Measurements from ENCODE around the gene MAP3K10. TPM values are rescaled to one million over a fixed set of nuclear protein-coding genes. Genes with fewer than 3 reads are reported as not detected.
"Not testable (repeated sequence)": the region's sequence is repeated elsewhere in the genome, so short reads cannot be mapped to it uniquely, and the experiment has no call there.

MAP3K10 gene
- total RNA-seq, 2 donors from 2014 or later: 15.8 to 25.7 TPM

DNA sequence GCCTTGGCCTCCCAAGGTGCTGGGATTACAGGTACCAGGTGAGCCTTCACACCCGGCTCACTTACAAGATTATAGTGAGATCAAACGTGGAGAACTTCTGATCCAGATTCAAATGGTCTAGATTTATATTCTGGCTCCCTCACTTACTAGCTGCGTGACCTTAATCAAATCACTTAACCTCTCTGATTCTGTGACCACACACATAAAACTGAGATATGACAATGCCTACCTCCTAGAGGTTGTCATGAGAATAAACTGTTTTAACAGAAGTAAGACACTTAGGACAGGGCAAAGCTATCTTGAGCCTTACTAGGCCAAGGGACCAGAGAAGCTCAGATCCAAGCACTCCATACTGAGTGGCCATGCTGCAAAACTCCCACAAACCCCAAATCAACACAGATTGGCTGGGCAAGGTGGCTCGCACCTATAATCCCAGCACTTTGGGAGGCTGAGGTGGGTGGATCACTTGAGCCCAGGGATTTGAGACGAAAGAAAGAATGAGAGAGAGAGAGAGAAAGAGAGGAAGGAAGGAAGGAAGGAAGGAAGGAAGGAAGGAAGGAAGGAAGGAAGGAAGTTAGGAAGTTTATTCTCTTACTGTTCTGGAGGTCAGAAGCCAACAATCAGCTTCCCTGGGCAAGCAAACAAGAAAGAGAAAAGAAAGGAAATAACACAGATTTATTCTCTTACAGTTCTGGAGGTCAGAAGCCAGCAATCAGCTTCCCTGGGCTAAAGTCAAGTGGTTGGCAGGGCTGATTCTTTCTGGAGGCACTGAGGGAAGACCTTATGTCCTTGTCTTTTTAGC is 46.1 kb upstream of the MAP3K10 start:
- TF ChIP-seq POLR2A (IDR thresholded peaks at IDR 0.05): no peak
- TF ChIP-seq, protein P1, sequence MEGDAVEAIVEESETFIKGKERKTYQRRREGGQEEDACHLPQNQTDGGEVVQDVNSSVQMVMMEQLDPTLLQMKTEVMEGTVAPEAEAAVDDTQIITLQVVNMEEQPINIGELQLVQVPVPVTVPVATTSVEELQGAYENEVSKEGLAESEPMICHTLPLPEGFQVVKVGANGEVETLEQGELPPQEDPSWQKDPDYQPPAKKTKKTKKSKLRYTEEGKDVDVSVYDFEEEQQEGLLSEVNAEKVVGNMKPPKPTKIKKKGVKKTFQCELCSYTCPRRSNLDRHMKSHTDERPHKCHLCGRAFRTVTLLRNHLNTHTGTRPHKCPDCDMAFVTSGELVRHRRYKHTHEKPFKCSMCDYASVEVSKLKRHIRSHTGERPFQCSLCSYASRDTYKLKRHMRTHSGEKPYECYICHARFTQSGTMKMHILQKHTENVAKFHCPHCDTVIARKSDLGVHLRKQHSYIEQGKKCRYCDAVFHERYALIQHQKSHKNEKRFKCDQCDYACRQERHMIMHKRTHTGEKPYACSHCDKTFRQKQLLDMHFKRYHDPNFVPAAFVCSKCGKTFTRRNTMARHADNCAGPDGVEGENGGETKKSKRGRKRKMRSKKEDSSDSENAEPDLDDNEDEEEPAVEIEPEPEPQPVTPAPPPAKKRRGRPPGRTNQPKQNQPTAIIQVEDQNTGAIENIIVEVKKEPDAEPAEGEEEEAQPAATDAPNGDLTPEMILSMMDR (IDR thresholded peaks at IDR 0.05): no peak
- intact Hi-C loops (cut with DNase I): loop anchor here (5.0 kb wide), 1 partner anchor 77 kb away; no protein-coding TSS in a partner anchor
- H3K4me1 ChIP-seq: no peaks in the 10 kb centered on the region
- H3K36me3 ChIP-seq (replicated peaks in 1 of 2; ENCODE audit: insufficient read depth in 1 of 2, low read depth in 2 of 2): no peaks in the 10 kb centered on the region
- H3K4me3 ChIP-seq: no peak overlapping the region
- no peak for DNase-seq
- no peak overlapping the region for H3K27ac ChIP-seq
- no peak for ATAC-seq
- H3K27me3 ChIP-seq: peaks cover 0 to 3% of the 10 kb centered on the region in 2 donors
- 66 to 77% methylated on average over 5 of the region's 5 CpGs for WGBS, 2 donors
- H3K9me3 ChIP-seq: no peaks in the 10 kb centered on the region

DNA sequence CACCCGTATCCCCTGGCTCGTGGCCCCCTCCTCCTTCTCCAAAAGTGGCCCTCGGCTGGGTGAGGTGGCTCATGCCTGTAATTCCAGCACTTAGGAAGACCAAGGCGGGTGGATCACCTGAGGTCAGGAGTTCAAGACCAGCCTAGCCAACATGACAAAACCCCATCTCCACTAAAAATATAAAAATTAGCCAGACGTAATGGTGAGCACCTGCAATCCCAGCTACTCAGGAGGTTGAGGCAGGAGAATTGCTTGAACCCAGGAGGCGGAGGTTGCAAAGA is 45.5 kb upstream of the MAP3K10 start:
- not testable (repeated sequence) for H3K27me3 ChIP-seq; DNase-seq; H3K9me3 ChIP-seq; H3K36me3 ChIP-seq (replicated peaks in 1 of 2; ENCODE audit: insufficient read depth in 1 of 2, low read depth in 2 of 2); ATAC-seq; H3K4me1 ChIP-seq; H3K4me3 ChIP-seq; H3K27ac ChIP-seq
- intact Hi-C loops (cut with DNase I): loop anchor here (5.0 kb wide), 1 partner anchor 77 kb away; no protein-coding TSS in a partner anchor
- WGBS, 2 donors: 52 to 56% methylated on average over 6 of the region's 6 CpGs

DNA sequence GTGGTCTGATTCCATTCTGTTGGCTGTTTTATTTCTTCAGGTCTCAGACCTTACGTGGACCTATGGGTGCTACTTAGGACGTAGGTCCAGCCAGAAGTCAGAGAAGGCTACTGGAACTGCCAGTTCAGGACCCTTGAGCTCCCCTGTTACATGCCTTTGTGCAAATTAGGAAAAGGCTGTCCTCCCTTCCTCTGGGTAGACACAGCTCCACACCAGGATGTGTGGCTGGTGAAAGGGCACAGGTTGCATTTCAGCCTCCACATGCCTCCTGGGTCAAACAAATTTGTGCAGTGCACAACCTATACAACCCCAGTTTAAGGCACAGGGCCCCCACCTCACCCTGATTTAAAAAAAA is 43.9 kb upstream of the MAP3K10 start:
- 61 to 62% methylated on average over 2 of the region's 2 CpGs for WGBS, 2 donors
- H3K27me3 ChIP-seq: peaks cover 0 to 3% of the 10 kb centered on the region in 2 donors

DNA sequence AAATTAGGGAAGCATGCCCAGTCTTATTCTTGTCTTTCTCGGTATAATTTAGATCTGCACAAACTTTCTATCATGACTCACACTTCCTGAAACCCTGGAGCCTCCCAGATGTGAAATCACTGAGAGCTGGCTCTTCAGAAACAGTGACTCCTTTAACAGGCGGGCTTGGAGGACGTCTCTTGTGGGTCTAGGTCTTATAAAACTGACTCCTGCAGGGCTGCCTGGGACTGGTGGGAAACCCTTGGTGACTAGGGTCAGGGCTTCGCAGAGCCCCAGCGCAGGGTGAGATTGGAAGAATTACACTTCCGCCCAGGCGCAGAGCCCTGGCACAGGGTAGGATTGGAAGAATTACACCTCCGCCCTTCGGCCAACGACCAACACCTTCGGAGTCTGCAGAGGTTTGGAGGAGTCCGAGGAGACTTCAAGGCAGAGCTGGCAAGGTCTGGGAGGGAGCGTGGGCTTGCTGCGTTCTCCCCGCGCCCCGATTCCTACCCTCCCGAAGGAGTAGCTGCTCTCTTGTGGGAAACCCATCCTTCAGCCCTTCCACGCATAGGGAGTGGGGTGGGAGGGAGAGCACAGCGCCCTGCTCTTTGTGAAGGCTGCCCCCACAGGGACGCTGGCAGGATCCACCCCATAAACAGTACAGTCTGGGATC is 43.4 kb upstream of the MAP3K10 start:
- H3K4me1 ChIP-seq: no peaks in the 10 kb centered on the region
- H3K27me3 ChIP-seq: peaks cover 0 to 3% of the 10 kb centered on the region in 2 donors
- 36 to 63% methylated on average over 15 to 21 of the region's 21 CpGs for WGBS, 2 donors
- intact Hi-C loops (cut with DNase I): loop anchor here (5.0 kb wide), 1 partner anchor 74 kb away; no protein-coding TSS in a partner anchor
- DNase-seq (peak in 1 of 4 donors; percentile 27), ATAC-seq (no peak)
- H3K4me3 ChIP-seq: no peak overlapping the region
- H3K9me3 ChIP-seq: no peaks in the 10 kb centered on the region
- H3K27ac ChIP-seq: no peak overlapping the region
- no peaks in the 10 kb centered on the region for H3K36me3 ChIP-seq (replicated peaks in 1 of 2; ENCODE audit: insufficient read depth in 1 of 2, low read depth in 2 of 2)
- no peak for TF ChIP-seq POLR2A (IDR thresholded peaks at IDR 0.05)
- TF ChIP-seq, protein P1 (IDR thresholded peaks at IDR 0.05): no peak

More for the DNA sequence above, 43.9 kb upstream of the MAP3K10 start:
- H3K9me3 ChIP-seq: no peaks in the 10 kb centered on the region
- intact Hi-C loops (cut with DNase I): loop anchor here (5.0 kb wide), 1 partner anchor 75 kb away; no protein-coding TSS in a partner anchor
- ATAC-seq: no peak
- H3K4me3 ChIP-seq: no peak overlapping the region
- no peak for TF ChIP-seq POLR2A (IDR thresholded peaks at IDR 0.05)
- TF ChIP-seq, protein P1 (IDR thresholded peaks at IDR 0.05): no peak
- no peak overlapping the region for H3K27ac ChIP-seq
- H3K36me3 ChIP-seq (replicated peaks in 1 of 2; ENCODE audit: insufficient read depth in 1 of 2, low read depth in 2 of 2): no peaks in the 10 kb centered on the region
- H3K4me1 ChIP-seq: no peaks in the 10 kb centered on the region
- no peak for DNase-seq

DNA sequence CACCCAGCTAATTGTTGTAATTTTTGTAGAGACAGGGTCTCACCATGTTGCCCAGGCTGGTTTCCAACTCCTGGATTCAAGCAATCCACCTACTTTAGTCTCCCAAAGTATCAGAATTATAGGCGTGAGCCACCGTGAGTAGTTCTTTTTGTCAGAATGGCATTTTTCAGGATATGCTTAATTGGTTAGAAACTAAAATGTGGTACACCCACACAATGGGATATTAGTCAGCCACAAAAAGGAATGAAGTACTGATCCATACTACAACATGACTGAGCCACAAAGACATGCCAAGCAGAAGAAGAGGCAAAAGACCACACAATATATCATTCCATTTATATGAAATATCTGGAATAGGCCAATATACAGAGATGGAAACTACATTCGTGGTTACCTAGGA is 41.7 kb upstream of the MAP3K10 start:
- intact Hi-C loops (cut with DNase I): loop anchor here (5.0 kb wide), 1 partner anchor 73 kb away; no protein-coding TSS in a partner anchor
- 76 to 93% methylated on average over 2 to 3 of the region's 3 CpGs for WGBS, 2 donors
- DNase-seq (no peak), ATAC-seq (no peak)
- Histone ChIP-seq H3K4me1 (no peaks in the 10 kb centered on the region), H3K36me3 (replicated peaks in 1 of 2; ENCODE audit: insufficient read depth in 1 of 2, low read depth in 2 of 2) (no peaks in the 10 kb centered on the region), H3K4me3 (no peak overlapping the region), H3K9me3 (no peaks in the 10 kb centered on the region), H3K27me3 (peaks cover 0 to 3% of the 10 kb centered on the region in 2 donors), H3K27ac (no peak overlapping the region)
- TF ChIP-seq, protein P1 (IDR thresholded peaks at IDR 0.05): no peak

Measured in body of pancreas (tissue), 4 donors.